ENCODE data around the gene TRANK1.

- TF ChIP-seq CTCF (optimal IDR thresholded peaks at IDR 0.05 in 1 of 3, IDR thresholded peaks at IDR 0.05 in 1 of 3, conservative IDR thresholded peaks at IDR 0.05 in 1 of 3; ENCODE audit: extremely low read depth in 1 of 3, insufficient read depth in 2 of 3, low read length in 3 of 3): no peak
- no peak for TF ChIP-seq EZH2 (IDR thresholded peaks at IDR 0.05; ENCODE audit: low read length)
These were observed 104.4 kb downstream of the TRANK1 start for GRCh38 chr3:36840453-36840921.

Measured in keratinocyte (primary cell).